ENCODE results near the gene RGS7BP.

Gene RGS7BP

DNA sequence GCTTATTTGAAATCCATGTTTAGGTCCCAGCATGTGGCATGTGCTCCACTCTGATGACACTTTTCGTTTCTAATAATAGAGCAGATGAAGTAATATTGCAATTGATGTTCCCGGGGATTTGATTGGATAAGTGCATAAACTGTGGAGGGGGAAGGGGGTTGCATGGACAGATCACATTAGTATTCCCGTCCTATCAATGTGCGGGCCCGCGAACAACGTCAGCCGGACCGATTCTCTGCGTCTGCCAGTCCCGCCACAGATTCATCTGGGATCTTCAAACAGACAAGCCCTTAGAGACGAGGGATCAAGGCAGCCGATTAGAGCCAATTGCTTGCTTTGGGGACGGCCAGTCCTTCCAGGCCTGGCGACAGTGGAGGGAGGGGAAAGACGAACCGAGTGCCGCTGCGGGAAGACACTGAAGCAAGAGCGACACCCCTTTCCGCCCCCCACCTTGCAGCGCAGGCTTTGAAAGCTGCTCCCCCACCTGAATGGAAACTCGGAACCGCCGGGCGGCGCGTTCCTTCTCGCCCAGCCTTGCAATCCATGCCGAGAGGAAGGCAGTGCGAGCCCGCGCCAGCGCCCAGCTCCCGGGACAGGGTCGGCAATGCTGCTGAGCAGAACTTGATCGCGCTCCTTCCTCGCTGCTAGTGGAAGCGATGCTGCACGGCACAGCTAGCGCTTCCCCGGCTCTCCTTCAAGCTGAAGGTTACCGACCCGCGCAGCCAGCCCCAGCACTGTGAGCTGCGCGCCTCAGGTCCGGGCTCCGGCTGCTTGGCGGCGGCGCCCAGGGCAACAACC lies at the start of gene RGS7BP:
TSS of gene RGS7BP (plus strand) at position 247 of the 798 bp plus-strand sequence. CDS start 610 bp downstream, outside the sequence.
- no peak for DNase-seq (ENCODE audit: low read depth)

DNA sequence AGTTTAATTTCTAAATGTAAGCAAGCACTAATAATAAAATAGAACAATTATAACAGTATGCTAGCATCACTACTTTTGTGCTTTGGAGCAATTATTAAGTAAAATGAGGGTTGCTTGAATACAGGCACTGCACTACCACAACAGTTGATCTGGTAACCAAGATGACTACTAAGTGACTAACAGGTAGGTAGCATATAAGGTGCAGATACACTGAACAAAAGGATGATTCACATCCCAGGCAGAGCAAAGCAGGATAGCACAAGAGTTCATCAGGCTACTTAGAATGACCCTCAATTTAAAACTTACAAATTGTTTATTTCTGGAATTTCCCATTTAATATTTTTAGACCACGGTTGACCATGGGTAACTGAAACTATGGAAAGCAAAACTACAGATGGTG lies 48.0 kb upstream of the RGS7BP start:
- no peak for DNase-seq (ENCODE audit: low read depth)

DNA sequence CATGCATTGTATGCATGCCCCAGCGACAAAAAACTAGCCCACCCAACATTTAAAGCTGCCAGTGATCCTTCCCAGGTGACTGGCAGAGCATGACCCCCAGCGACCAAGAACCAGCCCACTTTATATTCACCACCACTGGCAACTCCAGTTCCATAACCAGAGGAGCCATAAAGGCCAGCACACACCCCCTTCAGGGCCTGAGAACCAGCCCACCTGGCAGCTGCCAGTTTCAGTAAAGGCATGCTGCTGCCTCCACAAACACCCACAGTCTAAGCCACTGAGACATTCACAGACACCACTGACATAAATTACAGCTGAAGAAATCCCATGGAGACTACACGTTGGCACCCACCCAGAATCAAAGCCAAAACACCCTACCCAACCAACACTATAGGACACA lies 46.9 kb upstream of the RGS7BP start:
- no peak for DNase-seq (ENCODE audit: low read depth)

- DNase-seq (ENCODE audit: low read depth), result no peak
Observed at GRCh38 chr5:64462391-64462790, 43.4 kb upstream of the RGS7BP start.

DNA sequence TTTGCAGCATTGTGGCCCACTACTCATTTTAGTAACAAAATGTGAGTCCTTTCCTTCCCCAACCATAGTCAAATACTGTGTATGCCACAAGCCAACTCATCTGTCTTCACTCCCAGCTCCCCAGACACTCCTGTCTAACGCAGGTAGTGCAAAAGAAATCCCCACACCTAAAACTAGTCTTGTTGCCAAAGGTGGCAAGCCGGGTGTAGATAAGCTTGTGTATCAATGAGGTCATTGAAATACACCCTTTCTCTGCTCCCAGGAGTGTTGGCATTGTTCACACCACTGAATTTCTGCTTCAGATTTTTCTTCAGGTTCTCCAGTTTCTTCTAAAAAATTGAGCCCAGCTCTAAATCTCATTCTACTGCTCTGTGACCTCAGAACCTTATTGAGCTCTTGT lies 19.7 kb upstream of the RGS7BP start:
- no peak for DNase-seq (ENCODE audit: low read depth)

GRCh38 chr5:64487283-64487682 lies 18.5 kb upstream of the RGS7BP start:
- no peak for DNase-seq (ENCODE audit: low read depth)

- no peak for DNase-seq (ENCODE audit: low read depth)
Observed at GRCh38 chr5:64489857-64490256, 16.0 kb upstream of the RGS7BP start.

DNA sequence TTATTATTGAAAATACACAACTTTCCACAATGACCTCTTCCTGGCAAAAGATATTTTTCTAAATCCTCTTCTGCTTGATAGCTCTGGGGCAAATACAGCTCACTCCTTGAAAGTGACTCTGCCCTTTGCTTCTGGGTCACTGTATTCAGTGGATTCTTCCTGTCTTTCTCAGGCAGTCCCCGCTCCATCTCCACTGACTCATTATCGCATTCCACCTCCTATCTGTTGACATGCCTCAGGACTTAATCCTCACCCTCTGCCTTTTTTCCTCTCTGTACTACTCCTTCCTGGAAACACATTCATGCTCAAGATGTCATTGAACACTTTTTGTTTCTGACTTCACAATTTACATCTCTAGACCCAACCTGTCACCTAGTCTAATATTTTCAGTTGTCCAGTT lies 8.4 kb upstream of the RGS7BP start:
- DNase-seq (ENCODE audit: low read depth), result no peak

GRCh38 chr5:64502196-64502595 lies 3.6 kb upstream of the RGS7BP start:
- DNase-seq (ENCODE audit: low read depth), result no peak

DNA sequence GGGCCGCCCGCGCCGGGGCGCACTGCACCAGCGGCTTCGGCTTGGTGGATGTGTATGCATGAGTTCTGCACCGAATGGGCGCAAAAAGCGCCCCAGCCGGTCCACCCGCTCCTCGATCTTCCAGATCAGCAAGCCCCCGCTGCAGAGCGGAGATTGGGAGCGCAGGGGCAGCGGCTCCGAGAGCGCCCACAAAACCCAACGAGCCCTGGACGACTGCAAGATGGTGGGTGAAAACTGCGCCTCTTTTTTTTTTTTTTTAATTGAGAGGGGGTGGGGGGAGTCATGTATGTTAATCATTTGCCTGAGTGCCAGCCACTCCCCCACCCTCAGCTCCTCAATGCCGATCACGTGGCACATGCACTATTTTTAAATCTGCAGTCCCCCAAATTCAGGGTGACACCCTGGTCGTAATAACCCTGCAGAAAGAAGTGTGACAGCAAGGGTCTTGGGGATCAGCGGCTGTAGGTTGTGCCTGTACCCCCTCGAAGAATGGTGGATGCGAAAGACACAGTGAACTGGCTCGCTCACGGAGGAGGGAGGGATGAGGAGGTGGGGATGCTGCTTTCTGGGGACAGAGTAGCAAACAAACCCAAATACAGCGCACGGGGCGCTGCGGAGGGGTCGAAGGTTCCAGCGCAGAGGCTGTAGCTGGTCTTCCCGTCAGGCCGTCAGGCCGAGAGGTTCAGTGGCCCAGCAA lies 900 bp downstream of the RGS7BP start:
- no peak for DNase-seq (ENCODE audit: low read depth)

GRCh38 chr5:64507264-64507605 lies 1.4 kb downstream of the RGS7BP start:
- no peak for DNase-seq (ENCODE audit: low read depth)

- no peak for DNase-seq (ENCODE audit: low read depth)
Observed at GRCh38 chr5:64509828-64510227, 4.0 kb downstream of the RGS7BP start.

DNA sequence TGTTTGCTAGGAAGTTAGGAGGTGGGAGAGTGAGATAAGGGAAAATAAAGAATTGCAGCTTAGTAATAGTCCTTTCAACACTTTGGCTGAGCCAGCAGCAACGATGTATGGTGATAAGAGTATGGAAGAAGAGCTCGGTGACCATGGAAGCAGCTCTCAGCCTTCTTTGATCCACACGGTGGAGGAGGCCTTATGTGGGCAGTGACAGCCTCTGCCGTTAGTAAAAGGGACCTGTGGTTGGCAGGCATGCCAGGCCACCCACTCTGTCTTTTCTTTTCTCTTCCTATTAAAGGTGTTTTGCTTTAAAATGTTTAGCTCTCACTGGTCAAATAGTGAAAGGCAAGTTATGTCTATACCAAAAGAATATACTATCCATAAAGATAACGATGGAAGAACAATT lies 7.7 kb downstream of the RGS7BP start:
- no peak for DNase-seq (ENCODE audit: low read depth)

DNA sequence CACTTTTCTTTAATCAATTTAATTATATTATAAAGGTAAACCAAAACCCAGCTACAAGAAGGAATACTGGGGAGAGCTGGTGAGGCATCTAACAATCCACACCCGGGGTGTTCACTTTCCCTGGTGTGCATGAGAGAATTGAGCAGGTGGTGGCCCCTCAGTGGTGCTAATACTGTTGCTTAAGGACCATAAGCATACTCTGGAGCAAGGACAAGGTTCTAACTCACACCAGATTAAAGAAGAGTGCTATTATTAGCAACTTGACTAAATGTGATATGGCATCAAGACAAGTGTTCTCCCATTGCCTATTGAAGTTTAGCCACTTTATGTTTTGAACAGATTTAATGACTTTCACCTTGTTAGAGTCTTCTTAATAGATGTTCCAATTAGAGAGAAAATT lies 8.8 kb downstream of the RGS7BP start:
- DNase-seq (ENCODE audit: low read depth), result no peak

GRCh38 chr5:64516216-64516615 lies 10.4 kb downstream of the RGS7BP start:
- DNase-seq (ENCODE audit: low read depth), result no peak

GRCh38 chr5:64518793-64519192 lies 13.0 kb downstream of the RGS7BP start:
- DNase-seq (ENCODE audit: low read depth), result no peak

DNA sequence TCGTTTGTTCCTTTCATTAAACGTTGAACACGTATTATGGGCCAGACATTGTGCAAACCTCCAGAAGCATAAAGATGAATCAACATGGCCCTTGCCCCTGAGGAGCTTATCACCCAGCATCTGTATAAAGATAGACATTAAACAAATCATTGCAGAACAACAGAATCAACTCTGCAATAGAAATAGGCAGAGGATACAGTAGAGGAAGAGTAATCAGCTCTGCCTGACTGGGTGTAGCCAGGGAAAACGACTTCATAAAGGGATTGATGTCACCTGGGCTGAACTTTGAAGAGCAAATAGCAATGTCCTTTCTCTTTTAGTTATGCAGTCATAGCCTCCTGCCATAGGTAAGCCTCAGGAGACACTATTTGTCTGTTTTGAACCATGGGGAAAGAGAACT lies 13.4 kb downstream of the RGS7BP start:
- no peak for DNase-seq (ENCODE audit: low read depth)

- DNase-seq (ENCODE audit: low read depth), result no peak
Observed at GRCh38 chr5:64526734-64527439, 21.1 kb downstream of the RGS7BP start.

GRCh38 chr5:64530076-64530475 lies 24.3 kb downstream of the RGS7BP start:
- DNase-seq (ENCODE audit: low read depth), result no peak

DNA sequence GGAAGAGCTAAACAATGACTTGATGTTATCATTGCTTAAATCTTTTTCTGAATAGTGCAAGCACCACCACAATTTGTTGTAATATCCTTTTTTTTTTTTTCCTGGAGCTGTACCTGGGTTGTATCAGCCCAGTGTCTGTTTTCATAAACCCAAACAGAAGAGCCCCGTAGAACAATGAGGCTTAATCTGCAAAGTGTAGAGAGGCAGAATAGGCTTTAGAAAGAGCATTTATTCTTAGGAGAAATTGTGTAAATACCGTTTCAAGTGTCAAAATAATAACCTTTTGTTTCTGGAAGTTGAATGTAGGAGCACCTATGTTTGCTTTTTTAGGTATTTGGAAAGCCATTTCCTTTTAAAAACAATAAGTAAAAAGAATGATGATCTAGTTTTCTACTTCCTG lies 26.4 kb downstream of the RGS7BP start:
- DNase-seq (ENCODE audit: low read depth), result no peak

- DNase-seq (ENCODE audit: low read depth), result no peak
Observed at GRCh38 chr5:64532657-64533056, 26.8 kb downstream of the RGS7BP start.

GRCh38 chr5:64534033-64534432 lies 28.2 kb downstream of the RGS7BP start:
- no peak for DNase-seq (ENCODE audit: low read depth)

GRCh38 chr5:64557911-64558310 lies 52.1 kb downstream of the RGS7BP start:
- no peak for DNase-seq (ENCODE audit: low read depth)

Measured in T-helper 22 cell (primary cell).